KG1 (cell line): ENCODE data around the gene ARAP2.

Source experiments
- DNase-seq: peaks from one replicate; lab custom pipeline; 2025; lab: John Stamatoyannopoulos, UW

Gene ARAP2, protein sequence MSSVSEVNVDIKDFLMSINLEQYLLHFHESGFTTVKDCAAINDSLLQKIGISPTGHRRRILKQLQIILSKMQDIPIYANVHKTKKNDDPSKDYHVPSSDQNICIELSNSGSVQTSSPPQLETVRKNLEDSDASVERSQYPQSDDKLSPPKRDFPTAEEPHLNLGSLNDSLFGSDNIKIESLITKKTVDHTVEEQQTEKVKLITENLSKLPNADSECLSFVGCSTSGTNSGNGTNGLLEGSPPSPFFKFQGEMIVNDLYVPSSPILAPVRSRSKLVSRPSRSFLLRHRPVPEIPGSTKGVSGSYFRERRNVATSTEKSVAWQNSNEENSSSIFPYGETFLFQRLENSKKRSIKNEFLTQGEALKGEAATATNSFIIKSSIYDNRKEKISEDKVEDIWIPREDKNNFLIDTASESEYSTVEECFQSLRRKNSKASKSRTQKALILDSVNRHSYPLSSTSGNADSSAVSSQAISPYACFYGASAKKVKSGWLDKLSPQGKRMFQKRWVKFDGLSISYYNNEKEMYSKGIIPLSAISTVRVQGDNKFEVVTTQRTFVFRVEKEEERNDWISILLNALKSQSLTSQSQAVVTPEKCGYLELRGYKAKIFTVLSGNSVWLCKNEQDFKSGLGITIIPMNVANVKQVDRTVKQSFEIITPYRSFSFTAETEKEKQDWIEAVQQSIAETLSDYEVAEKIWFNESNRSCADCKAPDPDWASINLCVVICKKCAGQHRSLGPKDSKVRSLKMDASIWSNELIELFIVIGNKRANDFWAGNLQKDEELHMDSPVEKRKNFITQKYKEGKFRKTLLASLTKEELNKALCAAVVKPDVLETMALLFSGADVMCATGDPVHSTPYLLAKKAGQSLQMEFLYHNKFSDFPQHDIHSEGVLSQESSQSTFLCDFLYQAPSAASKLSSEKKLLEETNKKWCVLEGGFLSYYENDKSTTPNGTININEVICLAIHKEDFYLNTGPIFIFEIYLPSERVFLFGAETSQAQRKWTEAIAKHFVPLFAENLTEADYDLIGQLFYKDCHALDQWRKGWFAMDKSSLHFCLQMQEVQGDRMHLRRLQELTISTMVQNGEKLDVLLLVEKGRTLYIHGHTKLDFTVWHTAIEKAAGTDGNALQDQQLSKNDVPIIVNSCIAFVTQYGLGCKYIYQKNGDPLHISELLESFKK (N-terminal part only)

DNA sequence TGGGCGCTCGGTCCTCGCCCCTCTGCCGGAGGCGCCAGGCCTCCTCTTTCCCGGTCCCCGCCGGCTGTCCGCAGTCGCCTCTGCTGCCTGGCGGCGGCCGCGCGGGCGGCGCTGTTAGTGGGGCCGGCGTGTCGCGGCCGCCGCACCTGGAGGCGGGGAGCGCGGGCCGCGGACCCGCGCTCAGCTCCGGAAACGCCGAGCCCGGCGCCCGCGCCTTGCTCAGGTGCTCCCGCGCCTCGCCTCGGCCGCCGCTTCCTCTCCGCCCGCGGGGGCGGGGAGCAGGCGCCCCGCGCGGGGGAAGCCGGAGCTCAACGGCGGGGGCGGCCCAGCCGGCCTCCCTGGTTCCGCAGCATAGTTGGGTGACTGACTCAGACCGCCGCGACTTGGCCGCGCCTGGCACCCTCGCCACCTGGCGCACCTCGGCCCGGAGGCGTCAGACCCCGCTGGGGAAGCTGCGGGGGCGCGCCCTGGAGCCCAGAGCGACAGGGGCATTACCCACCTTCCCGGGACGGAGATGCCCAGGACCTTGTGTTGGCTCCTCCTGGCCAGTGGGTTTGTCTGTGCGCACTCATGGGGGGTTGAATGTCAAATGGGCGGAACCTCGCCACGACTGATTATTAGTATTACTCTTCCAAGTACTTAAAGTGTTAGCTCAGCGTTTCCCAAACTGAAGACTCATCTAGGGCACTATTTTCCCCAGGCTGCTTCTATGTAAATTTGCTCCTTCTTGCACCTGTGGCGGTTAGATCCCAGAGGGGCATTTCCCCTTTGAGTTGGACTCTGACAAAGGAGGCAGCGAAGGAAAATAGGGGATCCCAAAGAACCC, at the start of gene ARAP2:
TSS of gene ARAP2 (minus strand) at position 258 of the 826 bp plus-strand sequence. CDS start 15,028 bp downstream, outside the sequence.
- DNase-seq, result peak; percentile 80

DNA sequence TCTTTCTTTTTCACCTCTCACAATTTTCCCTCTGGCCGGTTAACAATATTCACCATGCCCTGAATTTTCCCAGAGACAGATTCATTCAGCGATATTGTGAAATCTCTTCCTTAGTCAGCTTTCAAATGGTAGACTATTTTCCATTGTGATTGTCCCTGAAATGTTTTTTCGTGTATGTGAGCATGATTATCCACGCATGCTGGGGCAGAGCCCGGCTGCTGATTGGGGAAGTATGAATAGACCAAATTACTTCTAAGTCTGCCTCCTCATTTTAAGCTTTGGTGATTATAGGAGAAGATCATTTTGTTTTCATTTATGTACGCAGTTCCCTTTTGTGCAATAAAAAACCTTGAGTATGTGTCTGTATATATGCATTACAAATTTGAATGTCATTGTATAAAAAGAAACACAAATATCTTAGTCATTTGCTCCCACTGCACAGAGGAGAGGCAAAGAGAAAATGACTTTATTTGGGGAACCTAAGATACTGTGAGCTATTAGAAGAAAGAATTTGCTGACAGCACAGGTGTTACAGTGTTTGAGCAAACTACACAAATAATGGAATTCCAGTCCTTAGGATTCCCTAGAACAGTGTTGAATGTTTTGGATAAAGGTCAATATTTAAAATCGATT, 48.4 kb upstream of the ARAP2 start:
- DNase-seq, result no peak

DNA sequence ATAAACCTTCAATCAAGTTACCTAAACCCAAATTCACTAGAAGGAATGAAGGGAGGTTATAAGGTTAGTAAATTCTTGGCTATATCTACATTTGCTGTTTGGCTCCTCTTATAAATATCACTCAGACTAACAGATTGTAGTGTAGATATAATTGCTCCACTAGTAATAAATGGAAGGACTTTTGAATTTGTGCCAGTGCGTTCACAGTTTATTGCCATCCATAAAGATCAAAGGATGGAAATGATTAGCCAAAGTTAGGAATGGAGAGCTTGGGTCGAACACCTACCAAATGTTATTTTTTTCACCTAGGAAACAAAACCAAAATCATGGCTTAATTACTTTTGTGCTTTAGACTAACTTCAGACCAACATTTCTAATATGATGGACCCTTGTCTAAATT, 46.3 kb upstream of the ARAP2 start:
- DNase-seq, result no peak

DNA sequence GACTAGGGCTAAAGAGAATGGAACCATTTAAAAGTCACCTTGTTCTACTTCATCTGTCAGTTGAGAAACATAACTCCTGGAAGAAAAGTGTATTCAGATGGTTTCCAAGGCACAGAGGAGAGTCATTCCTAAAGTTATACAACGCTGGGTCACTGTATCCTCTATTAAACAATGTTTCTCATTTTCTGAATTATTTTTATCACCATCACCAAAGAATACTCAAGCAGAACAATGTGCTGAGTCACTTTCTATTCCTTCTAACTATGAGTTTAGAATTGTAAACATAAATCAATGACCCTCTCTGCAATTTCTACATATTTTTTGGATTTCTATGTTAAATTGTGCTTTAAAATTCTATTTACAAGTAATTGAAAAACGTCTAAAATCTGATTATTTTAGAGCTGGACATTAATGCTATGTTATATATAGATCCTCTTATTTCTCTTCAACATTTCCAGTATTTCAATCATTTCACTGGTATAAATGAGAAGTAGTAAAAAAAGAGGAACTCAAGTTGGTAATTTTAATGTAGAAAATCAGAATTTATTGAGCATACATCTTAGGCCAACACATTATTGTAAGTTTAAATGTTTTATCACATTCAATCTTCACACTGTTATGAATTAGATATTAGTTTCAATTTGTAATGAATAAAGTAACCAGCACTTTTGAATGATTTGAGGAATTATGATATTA, 44.6 kb upstream of the ARAP2 start:
- DNase-seq, result no peak

DNA sequence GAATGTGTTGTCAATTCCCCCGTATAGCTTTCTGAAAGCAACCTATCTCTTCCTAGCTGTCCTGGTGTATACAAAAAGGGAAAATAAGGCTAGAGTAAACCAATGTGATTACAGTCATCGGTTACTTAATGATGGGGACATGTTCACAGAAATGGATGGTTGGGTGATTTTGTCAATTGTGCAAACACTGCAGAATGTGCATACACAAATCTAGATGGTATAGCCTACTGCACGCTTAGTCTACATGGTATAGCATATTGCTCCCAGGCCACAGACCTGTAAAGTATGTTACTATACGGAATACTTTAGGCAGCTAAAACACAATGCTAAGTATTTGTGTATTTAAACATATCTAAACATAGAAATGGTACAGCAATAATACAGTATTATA, 42.2 kb upstream of the ARAP2 start:
- DNase-seq, result no peak

DNA sequence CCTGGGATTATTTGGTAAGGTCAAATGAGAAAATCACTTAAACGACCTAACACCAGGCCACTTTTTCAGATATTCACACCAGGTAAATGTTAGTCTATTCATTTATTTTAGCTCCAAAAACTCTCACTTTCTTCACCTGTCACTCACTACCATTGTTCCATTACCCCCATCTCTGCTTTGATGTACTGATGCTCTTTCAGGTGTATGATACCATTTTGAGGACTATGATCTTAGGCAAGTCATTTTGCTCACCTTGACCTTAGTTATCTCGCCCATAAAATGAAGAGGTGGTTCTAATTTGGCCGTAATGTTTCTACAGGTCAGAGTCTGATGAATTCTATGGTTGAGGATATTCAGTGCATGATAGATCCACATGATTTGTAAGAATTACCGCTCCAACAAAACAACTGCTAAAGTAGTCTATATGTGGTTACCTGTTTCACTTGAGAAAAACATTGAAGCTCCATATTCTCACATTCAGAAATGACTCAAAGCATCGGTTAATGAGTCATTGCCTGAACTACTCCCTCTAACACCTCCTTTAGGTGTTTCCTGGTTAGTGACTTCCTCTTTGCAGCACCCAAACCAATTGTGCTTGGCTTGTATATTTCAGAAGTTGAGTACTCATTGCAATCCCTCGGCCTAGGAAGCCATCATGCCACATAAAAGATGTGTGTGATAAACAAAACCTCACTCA, 41.6 kb upstream of the ARAP2 start:
- DNase-seq, result peak; percentile 53

DNA sequence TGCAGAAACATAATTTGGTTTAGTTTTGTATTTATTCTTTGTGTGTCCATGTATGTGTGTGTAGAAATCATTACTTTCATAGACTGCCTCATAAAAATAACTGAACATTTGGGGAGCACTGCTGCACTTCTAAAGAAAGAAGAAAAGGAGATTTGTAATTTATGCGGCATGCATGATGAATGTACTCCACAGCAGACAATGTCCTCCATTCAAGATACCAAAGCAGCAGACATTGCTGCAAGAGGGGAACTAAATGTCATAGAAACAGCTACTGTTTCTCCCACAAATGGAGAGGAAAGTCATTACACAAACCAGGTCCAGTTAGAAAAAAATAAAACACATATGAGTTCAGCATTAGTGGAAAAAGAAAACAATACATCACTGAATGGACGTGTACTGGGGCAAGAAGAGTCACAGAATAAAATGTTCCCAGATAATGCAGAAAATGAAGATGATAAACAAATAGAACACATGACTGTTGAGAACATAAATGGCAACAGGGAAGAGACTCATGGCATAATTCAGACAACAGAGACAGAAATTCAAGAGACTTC, 39.7 kb upstream of the ARAP2 start:
- DNase-seq, result no peak

DNA sequence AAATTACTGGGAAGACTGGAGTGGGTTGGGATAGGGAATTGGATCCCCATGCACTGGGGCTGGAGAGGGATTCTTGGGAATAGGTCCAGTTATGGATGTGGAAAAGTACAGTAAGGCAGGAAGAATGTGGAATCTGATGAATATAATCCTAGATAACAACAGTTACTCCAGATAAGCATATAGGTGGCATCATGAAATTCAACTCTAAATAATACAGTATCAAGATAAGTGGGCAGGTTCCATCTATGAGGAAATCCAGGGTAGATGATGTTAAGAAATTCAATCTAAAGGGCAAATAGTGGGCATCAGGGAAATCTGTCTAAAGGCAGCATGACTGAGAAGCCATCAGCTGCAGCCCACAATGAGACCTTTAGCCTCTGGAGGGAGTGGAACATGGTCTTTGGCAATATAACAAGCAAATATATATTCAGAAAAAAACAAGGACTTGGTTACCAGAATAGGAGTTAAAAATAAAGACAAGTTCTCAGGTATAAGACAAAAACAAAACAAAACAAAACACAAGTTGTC, 38.3 kb upstream of the ARAP2 start:
- DNase-seq, result no peak

DNA sequence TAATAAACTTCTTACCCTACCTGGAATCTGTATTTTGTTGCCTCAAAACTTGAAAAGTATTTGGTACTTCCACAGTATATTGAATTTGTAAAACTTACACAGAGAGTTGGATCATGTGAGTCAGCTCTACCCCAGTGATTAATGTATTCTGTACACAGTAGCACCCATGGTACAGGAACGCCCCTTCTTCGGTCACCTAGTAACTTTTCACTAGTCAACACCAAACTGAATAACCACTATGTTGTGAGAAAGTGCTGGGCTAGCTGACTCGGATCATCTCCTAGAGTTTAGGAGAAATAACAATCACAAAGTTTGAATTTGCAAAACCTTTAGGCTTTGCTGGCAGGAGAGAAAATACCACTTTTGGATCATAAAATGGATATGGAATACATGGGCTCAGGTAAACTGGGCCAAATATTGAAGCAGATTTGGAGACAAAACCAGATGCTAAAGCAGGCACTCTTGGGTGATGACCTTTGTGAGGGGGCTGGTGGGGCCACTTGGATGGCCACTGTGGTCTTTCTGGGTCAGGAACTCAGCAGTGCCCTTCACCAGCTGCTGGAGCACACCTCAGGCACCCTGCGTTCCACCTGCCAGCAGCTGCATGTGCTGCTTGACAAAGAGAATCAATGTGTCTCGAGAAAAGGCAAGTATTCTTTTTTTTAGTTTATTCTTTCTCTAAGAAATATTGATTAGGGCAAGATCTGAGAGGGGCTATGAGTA, 37.2 kb upstream of the ARAP2 start, which contains the start of gene DTHD1:
TSS of gene DTHD1 (plus strand) at position 233 of the 723 bp plus-strand sequence. CDS start at position 376, 143 bp downstream.
- no peak for DNase-seq

DNA sequence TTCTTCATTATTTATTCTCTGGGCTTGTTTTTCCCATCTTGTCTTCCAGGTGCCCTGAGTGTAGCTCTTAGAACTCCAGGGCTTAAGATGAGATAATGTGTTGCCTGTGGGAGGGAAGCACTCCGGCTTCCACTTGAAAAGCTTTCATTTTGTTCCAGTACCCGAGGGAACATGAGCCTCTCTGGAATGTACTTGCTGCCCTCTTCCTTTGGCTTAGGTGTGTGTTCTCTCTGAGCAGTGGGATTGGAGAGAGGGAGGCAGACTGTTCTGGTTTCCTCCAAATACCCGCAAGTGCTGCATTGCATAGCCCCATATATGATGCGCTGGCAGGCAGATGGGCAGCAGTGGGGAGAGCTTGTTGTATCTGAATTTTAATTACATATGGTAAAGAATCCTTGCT, 36.2 kb upstream of the ARAP2 start:
- DNase-seq, result no peak

DNA sequence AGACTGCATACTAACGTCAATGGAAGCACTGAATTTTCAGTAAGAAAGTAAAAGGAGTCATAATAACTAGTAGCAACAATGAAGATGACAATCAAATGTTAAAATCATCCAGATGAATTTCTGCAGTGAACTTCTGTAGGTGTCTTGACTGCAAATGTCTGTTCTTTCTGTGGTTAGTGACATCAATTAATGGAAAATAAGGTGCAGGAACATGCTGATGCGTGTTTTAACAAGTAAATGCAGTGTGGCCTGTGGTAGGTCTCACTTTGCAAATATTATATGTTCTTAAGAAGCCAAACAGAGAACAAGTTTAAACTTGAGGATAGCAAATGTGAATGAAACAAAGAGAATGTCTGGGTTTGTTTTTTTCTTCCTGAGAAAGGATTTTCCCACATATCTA, 34.5 kb upstream of the ARAP2 start:
- DNase-seq, result no peak

DNA sequence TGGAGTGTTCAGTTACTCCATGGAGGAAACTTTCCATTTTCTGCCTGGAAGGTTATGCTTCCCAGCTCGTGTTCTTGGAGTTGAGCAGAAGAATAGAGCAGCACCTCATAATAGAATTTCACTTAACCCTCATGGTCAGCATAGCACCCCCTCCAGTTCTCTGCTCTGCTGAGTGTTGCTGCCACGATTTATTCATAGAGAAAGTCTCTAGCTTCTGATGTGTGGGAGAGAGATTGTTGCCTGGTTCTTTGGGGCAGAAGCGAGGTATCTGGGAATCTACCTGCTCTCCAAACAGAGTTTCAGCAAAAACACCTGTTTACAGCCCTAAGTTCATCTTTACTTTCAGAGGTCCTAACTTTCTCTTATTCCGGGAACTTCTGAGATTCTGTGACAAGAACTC, 33.2 kb upstream of the ARAP2 start:
- DNase-seq, result no peak

DNA sequence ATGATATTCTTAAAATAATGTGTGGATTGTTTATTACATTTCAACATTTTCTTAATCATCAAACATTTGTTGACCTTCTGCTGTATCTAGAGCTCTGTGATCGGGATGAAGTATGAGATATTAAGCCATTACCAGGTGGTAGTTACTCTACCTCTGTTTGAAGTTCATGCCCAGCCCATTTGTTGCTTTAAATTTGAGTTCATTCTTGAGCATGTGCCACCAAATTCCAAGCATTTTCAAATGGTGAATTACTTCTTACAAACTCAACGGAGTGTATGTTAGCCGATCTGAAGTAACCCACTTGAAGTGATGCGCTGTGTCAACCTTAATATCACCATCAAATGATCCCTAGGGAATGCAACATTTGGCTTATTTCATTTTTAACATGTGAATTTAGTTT, 29.8 kb upstream of the ARAP2 start:
- no peak for DNase-seq

DNA sequence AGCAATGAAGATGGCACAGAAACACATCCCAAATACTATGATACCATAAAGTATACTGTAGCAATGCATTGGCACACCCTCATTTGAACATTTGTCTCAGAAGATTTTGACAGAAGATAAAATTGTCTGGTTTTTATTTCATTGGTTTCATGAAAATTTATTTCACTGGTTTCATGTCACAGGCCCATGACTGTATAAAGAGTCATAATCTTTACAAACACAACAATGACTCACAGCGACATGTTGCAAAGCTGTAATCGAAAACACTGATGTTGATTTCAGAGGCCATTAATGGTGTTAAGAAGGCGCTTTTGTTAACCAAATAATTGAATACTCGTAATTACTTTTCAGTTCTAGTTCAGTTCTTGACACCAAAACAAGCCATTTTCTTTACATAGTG, 29.0 kb upstream of the ARAP2 start:
- DNase-seq, result no peak

DNA sequence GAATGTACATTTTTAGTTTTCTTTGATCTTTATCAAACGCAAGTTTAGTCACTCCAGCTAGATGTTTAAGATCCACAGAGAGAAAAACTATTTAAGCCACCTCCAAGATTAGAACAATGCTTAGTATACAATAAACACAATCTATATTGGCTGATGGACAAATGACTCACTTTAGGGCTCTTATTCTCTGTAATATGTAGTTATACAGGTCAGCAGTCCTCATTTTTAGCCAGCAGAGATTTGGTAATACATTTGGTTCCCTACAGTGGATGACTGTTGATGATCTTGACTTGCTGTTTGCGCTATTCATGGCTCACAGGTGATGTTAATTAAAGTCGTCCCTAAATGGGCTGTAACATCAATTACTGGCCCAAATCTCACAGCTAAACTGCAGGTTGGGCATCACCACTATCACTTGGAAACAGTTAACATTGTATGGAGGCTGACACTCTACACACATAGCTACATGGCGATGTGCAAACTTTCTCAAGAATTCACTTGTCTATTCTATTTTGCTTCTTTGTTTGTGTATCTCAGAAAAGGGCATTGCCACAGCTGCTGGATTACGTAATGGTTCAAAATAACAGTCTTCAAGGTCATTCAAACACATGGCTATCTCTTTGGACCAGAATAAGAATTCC, 25.3 kb upstream of the ARAP2 start:
- DNase-seq, result no peak

DNA sequence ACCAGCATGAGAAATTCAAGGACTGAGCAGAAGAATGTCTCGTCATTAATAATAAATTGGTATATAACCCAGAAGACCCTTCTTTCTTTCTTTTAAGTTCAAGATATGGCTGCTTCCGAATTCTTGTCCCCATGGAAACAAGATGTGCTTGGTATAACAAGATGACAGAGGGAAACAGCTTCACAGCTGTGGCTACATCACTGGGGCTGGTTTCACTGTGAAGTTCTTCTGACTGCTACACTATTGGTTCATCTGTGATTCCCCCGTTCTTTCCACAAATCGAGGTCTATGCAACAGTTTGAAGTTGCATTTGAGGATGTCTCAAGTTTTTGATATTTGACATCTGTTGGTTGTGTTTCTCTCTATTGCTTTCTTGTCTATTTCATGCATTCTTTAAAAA, 24.8 kb upstream of the ARAP2 start:
- no peak for DNase-seq

DNA sequence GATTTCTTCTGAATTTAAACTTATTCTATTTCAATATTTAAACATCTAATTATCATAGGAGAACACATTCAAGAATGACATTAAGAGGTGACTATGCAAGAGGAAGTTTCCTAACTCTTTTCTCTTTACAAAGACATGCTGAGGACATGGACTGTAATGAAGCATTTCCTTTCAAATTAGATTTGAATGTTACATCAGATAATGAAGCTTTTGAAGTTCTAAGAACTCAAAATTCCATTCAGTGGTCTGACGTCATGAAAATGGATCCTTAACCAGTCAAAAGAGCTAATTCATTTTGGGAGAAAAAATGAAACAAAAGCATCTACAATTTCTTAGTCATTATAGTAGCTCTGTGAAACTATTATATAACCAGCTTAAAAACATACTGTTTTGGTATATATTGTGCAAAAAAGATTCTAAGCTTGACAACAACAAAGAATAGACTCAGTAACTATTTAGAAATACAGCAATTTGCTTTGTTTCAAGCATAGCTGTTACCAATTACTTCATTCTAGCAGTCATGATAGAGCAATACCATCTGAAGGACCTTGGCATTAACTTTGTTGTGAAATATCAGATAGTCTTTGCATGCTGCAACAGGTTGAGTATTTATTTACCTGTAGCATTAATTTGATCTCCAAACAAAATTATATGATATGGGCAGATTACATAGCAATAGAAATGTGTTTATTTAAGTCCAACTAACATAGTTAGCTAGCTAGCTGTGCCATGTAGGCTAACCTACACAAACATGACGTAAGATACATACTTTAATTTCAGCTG, 23.4 kb upstream of the ARAP2 start:
- no peak for DNase-seq
